HG02623 (cell line): ENCODE measurements around the gene DENND2C.

Experiments used
- ATAC-seq: cut with Tn5 transposase; IDR thresholded peaks from one replicate; pipeline ENCODE4 v1.9.1; 2021; ENCODE audit warnings: moderate library complexity; ENCODE audit not compliant: unreplicated experiment

Gene DENND2C

DNA sequence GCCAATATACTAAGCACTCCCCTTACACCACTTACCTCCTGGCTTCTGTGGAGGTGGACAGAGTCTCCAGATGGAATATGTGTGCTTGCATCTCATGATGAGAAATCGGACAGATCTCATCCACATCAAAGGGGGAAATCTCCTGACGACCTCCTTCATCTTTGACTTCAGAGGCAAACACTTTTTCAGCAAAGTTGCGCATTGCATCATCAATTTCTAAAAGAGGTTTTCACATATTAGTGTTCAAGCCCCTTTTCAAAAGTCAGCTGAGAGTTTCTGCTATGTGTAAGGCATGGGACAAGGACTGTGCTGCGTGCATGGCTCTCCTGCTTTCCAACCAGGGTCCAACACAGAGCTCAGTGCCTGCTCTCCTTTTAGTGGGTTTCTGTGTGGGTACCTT, 18.7 kb upstream of the DENND2C start:
- ATAC-seq = no peak

GRCh38 chr1:114685851-114686250, 16.0 kb upstream of the DENND2C start:
- no peak for ATAC-seq

GRCh38 chr1:114677691-114678090, 7.8 kb upstream of the DENND2C start:
- no peak for ATAC-seq

GRCh38 chr1:114676115-114676514, 6.3 kb upstream of the DENND2C start:
- ATAC-seq = no peak

DNA sequence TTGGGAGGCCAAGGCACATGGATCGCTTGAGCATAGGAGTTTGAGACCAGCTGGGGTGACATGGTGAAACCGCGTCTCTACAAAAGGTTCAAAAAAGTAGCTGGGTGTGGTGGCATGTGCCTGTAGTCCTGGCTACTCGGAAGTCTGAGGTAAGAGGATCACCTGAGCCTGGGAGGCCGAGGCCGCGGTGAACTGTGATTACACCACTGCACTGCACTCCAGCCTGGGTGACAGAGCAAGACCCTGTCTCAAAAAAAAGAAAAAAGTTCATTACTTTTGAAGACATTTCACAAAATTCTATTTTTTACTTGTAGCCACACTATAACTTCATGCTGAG, 2.1 kb upstream of the DENND2C start:
- no peak for ATAC-seq

DNA sequence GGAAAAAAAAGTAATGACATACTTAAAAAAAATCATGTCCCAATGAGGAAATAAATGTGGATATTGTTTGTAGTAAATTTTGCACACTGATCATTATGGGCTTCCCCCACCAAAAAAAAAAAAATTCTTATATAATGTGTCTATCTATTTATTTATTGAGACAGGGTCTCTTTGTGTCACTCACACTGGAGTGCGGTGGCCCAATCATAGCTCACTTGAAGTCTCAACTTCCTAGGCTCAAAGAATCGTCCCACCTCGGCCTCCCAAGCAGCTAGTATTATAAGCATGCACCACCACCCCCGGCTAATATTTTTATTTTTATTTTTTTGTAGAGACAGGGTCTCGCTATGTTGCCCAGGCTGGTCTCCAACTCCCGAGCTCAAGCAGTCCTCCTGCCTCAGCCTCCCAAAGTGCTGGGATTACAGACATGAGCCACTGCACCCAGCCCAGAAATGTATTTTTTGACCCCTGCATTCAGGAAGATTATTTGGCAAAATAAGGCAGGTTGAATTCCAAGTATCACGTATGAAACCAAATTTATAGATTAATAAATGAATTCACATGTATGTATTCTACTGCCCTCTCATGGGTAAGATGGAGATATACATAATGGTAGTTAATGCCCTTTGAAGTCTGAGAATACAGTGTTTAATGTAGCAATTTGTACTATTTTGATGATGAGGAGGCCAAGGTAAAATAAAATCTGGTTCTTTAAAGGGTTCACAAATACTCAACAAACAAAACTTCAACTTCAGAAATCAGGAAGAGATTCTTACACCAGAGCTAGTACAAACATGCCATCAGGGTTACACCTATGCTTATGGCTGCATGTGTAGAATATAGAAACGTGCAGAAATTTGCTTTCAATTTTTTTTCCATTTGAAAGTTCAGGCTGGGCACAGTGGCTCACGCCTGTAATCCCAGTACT, 1.4 kb upstream of the DENND2C start:
- no peak for ATAC-seq

- ATAC-seq = peak; percentile 99
Measured at GRCh38 chr1:114670083-114671010, 498 bp upstream of the DENND2C start.

- no peak for ATAC-seq
Measured at GRCh38 chr1:114668784-114669561, 876 bp downstream of the DENND2C start.

- no peak for ATAC-seq
Measured at GRCh38 chr1:114668373-114668772, 1.5 kb downstream of the DENND2C start.

DNA sequence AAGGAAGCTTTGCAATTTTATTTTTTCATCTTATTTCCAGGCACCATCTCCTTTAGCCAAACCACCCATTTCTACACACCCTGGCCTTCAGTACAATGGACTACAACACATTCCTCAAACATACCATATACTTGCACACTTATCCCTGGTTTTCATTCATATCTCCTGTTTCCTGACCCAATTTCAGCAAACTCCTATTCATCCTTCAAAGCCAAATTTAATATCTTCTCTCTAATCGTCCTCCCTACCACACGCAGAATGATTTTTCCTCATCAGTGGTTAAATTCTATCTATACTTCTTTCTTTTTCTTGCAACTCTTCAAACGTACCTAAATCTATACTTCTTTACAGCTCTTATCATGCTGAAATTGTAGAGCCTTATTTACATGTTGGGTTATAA, 2.9 kb downstream of the DENND2C start:
- no peak for ATAC-seq

DNA sequence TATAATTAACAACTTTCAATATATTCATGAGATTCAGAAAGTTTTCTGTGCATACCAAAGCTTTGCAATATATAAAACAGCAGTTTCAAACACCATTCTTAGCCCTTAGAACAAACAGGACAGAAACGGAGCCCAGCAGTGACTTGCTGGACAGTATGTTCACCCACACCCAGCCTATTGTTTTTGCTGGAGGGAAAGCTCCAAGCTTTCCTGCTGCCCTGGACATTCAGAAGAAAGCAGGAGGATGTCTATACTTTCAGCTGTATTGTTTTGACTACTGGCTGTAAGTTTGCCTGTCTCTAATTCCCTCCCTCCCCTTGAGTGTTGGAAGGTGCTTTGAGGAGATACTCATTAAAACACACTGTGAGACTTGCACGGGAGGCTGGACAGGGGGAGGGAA, 9.6 kb downstream of the DENND2C start:
- ATAC-seq = no peak

DNA sequence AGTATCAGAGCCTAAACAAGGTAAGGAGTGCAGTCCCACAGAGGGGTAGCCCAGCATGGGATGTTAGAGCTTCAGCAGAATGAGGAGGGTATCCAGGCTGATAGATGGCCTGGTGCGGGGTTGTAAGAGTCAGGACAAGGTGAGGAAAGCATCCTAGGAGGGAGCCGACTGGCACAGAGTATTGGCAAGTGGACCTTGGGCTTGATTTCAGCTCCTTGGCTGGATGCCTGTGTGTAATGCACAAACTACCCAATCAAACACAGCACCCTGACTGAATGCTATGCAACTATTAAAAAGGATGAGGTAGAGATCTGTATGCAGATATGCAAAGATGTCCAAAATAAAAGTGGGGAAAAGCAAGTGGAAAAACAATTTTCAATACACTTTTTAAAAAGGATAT, 18.0 kb downstream of the DENND2C start:
- ATAC-seq = no peak

DNA sequence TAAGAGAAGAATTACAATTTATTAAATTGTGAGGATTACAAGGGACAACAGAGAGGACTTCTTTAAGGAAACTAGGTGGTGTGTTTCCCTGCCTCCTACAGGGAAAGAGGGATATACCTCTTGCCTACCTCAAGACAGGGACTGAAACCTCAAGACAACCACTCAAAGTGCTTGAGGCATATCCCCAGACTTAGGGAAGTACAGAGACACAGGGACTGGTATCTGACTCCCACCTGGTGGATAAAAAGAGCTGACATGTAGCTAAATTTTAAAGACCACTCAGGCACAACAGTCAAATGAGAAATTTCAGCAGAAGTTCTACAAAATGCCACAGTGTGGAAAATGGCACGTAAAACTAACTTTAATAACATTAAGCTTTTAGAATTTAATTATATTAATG, 21.3 kb downstream of the DENND2C start:
- ATAC-seq = no peak

- no peak for ATAC-seq
Measured at GRCh38 chr1:114641377-114641776, 28.5 kb downstream of the DENND2C start.

DNA sequence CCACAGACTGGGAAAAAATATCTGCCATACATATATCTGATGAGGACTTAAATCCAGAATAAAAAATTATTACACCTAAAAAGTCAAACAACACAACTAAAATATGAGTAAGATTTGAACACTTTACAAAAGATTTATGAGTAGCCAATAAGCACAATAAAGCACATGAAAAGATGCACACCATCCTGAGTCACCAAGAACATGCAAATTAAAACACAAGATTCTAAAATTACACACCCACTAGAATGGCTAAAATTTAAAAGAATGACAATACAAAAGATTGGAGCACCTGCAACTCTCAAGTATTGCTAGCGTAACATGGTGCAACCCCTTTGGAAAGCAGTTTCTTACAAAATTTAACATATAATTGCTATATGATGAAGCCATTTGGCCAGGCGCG, 30.9 kb downstream of the DENND2C start:
- ATAC-seq = no peak

GRCh38 chr1:114632427-114632826, 37.4 kb downstream of the DENND2C start:
- no peak for ATAC-seq

- ATAC-seq = no peak
Measured at GRCh38 chr1:114627107-114627506, 42.7 kb downstream of the DENND2C start.

GRCh38 chr1:114623364-114623763, 46.5 kb downstream of the DENND2C start:
- ATAC-seq = no peak

DNA sequence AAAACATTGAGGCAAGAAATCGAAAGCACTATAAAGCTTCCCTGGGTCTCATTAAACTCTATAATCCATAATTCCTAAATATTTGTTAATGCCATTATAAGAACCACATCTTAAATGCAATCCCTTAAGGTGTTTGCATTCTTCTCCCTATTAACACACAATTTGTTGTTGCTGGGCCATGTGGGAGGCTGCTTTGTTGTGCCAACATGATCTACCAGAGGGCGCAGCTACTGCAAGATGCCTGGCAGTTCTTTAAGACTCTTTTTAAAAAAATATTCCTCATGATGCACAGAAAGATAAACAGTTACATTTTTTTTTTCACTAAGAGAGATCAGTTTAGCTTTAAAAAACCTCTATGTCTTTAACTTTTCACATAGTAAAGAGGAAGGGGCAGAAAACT, 49.4 kb downstream of the DENND2C start:
- no peak for ATAC-seq

- no peak for ATAC-seq
Measured at GRCh38 chr1:114618606-114619005, 51.2 kb downstream of the DENND2C start.
